HFFc6 (cell line): Measurements from ENCODE around the gene PCDH17. TPM values are rescaled to one million over a fixed set of nuclear protein-coding genes. Genes with fewer than 3 reads are reported as not detected.

Experiments used
- DNase-seq: peaks from one replicate; pipeline ENCODE4 v3.0.0-alpha.2; 2018
- H3K27ac Mint-ChIP-seq: 2 replicates; pipeline ENCODE4 v1.8.0; 2020; ENCODE audit warnings: mild to moderate bottlenecking, mixed read lengths
- H3K27me3 Mint-ChIP-seq: 2 replicates; pipeline ENCODE4 v1.8.0; 2021; ENCODE audit warnings: mild to moderate bottlenecking, moderate library complexity, mixed read lengths; ENCODE audit not compliant: insufficient read depth
- H3K36me3 Mint-ChIP-seq: 2 replicates; pipeline ENCODE4 v1.8.0; 2021; ENCODE audit warnings: low read depth, mixed read lengths
- H3K4me1 Mint-ChIP-seq: 2 replicates; pipeline ENCODE4 v1.8.0; 2020; ENCODE audit warnings: low read depth, mixed read lengths
- H3K4me3 Mint-ChIP-seq: 2 replicates; pipeline ENCODE4 v1.8.0; 2020; ENCODE audit warnings: mild to moderate bottlenecking, moderate library complexity, mixed read lengths
- H3K9me3 Mint-ChIP-seq: 2 replicates; pipeline ENCODE4 v1.8.0; 2020; ENCODE audit warnings: mild to moderate bottlenecking, mixed read lengths
- CTCF ChIP-seq: fragments of 200-600 bp; sonication (generic); IDR thresholded peaks from 2 replicates; pipeline ENCODE4 v1.5.0; 2021; ENCODE audit warnings: antibody characterized with exemption, mild to moderate bottlenecking
- long read RNA-seq: library from polyadenylated mRNA; unstranded; transcript quantifications from one replicate; pipeline ENCODE4 v2.0.0, GENCODE V29; 2019
- total RNA-seq, 6 experiments: library from RNA; stranded (reverse); fragmentation: NEBNext Ultra II Directional; extraction: Animal tissue kit (Norgen Biotek cat#: 25700); gene quantifications; 2 replicates in 1 of 6; 3 replicates in 5 of 6; pipeline ENCODE4 v1.2.3, GENCODE V29; 2021

The PCDH17 gene
- total RNA-seq, result under 1 TPM in 1 of 6 experiments, not detected in 5; 0.05 TPM
- long read RNA-seq, result 0 reads

GRCh38 chr13:57631596-57632275 lies at the start of gene PCDH17:
PCDH17 (plus strand) TSS chr13:57631744; CDS start chr13:57632547, 803 bp downstream.
- Mint-ChIP-seq H3K4me3 (peak within 1 kb of the TSS; percentile 90), H3K27ac (no peak within 1 kb of the TSS)
- DNase-seq, result no peak

GRCh38 chr13:57582032-57582431 lies 49.5 kb upstream of the PCDH17 start:
- Mint-ChIP-seq H3K36me3 (no peaks in the 10 kb centered on the region), H3K4me3 (no peak overlapping the region), H3K9me3 (peaks cover 51% of the 10 kb centered on the region), H3K4me1 (no peaks in the 10 kb centered on the region), H3K27ac (no peak overlapping the region), H3K27me3 (0 out of 2 replicates have a peak, but pooled peaks cover 3% of the 10 kb centered on the region)
- no peak for TF ChIP-seq CTCF
- DNase-seq, result no peak

More at GRCh38 chr13:57631596-57632275, at the start of gene PCDH17:
- peaks cover 33% of the 10 kb centered on the region for H3K4me1 Mint-ChIP-seq
- H3K27me3 Mint-ChIP-seq, result peaks cover 18% of the 10 kb centered on the region
- peaks cover 11% of the 10 kb centered on the region for H3K9me3 Mint-ChIP-seq
- H3K36me3 Mint-ChIP-seq, result no peaks in the 10 kb centered on the region; the same call in 1 of the 2 replicates
- TF ChIP-seq CTCF, result no peak

- 0 out of 2 replicates have a peak, but pooled peaks cover 3% of the 10 kb centered on the region for H3K27me3 Mint-ChIP-seq
- peaks cover 41% of the 10 kb centered on the region for H3K9me3 Mint-ChIP-seq
- H3K4me1 Mint-ChIP-seq, result no peaks in the 10 kb centered on the region
- TF ChIP-seq CTCF, result no peak
- no peaks in the 10 kb centered on the region for H3K36me3 Mint-ChIP-seq
- no peak overlapping the region for H3K27ac Mint-ChIP-seq
- DNase-seq, result no peak
- no peak overlapping the region for H3K4me3 Mint-ChIP-seq
These were observed 48.0 kb upstream of the PCDH17 start for GRCh38 chr13:57583529-57583928.

- no peak overlapping the region for H3K4me3 Mint-ChIP-seq
- H3K27me3 Mint-ChIP-seq, result no peaks in the 10 kb centered on the region
- no peaks in the 10 kb centered on the region for H3K36me3 Mint-ChIP-seq
- no peak for TF ChIP-seq CTCF
- no peak overlapping the region for H3K27ac Mint-ChIP-seq
- no peak for DNase-seq
- peaks cover 14% of the 10 kb centered on the region for H3K9me3 Mint-ChIP-seq
- H3K4me1 Mint-ChIP-seq, result no peaks in the 10 kb centered on the region
These were observed 42.9 kb upstream of the PCDH17 start for GRCh38 chr13:57588639-57589038.

- H3K27ac Mint-ChIP-seq, result no peak overlapping the region
- H3K9me3 Mint-ChIP-seq, result peaks cover 12% of the 10 kb centered on the region
- H3K27me3 Mint-ChIP-seq, result no peaks in the 10 kb centered on the region
- no peak overlapping the region for H3K4me3 Mint-ChIP-seq
- H3K4me1 Mint-ChIP-seq, result no peaks in the 10 kb centered on the region
- no peak for TF ChIP-seq CTCF
- H3K36me3 Mint-ChIP-seq, result no peaks in the 10 kb centered on the region; the same call in 1 of the 2 replicates
- DNase-seq, result no peak
These were observed 35.8 kb upstream of the PCDH17 start for GRCh38 chr13:57595775-57596174.
